K562 (cell line): ENCODE measurements around the gene EPB41L1. TPM values are rescaled to one million over a fixed set of nuclear protein-coding genes. Genes with fewer than 3 reads are reported as not detected.

Source experiments
- ATAC-seq: fragments of 200-7000 bp; cut with Tn5 transposase; 3 replicates; pipeline ENCODE4 v1.9.1; 2020; ENCODE audit warnings: moderate library complexity
- BruUV-seq: library from RNA; stranded (reverse); fragments of 400-500 nt; replicated peaks from 2 replicates; lab custom pipeline; 2021; lab: Mats Ljungman, UMichigan
- CTCF ChIA-PET: fragments of 300-600 bp; formaldehyde crosslinking; extraction: SDS; loops from one replicate; lab custom pipeline; 2021; ENCODE audit warnings: low intra/inter-chr PET ratio; lab: Yijun Ruan, JAX
- POLR2A ChIA-PET: fragments of 300-600, 350-650 bp; sonication (Branson Sonifier 250); formaldehyde crosslinking; extraction: SDS; loops from one replicate; lab custom pipeline; 2021; ENCODE audit warnings: antibody characterized with exemption, inconsistent platforms; lab: Yijun Ruan, JAX
- DNase-seq, 4 experiments: peaks; one replicate each; pipeline versions ENCODE4 v3.0.0 to v3.0.0-alpha.2; 2011 to 2018; ENCODE audit warnings: low spot score in 3 of 4, mixed read lengths in 3 of 4; ENCODE audit errors: extremely low read depth in 1 of 4
- FAIRE-seq: peaks from 2 replicates; lab custom pipeline; 2011; peaks lifted over from hg19 to GRCh38; lab: Jason Lieb, UNC
- H2AFZ ChIP-seq: 2 replicates; pipeline ENCODE4 v1.6.0; 2011; ENCODE audit warnings: low read depth, low read length, control low read depth, inconsistent platforms
- H3K27ac ChIP-seq: fragments of 200-600 bp; 3 replicates; pipeline ENCODE4 v1.8.0; 2011; ENCODE audit warnings: low read depth, mild to moderate bottlenecking, control low read depth, inconsistent platforms, low read length, moderate library complexity, mixed read lengths; ENCODE audit errors: extremely low read depth
- H3K27me3 ChIP-seq, 2 experiments: fragments of 300-600 bp in 1 of 2; 2 replicates in 1 of 2; 3 replicates in 1 of 2; pipeline versions ENCODE4 v1.6.0 to v1.8.0; 2011; ENCODE audit warnings: inconsistent platforms in 2 of 2, low read length in 2 of 2, mild to moderate bottlenecking in 1 of 2, mixed read lengths in 1 of 2, moderate library complexity in 1 of 2; ENCODE audit not compliant: control insufficient read depth in 2 of 2, insufficient read depth in 2 of 2
- H3K36me3 ChIP-seq: fragments of 300-600 bp; 3 replicates; pipeline ENCODE4 v1.8.0; 2011; ENCODE audit warnings: mild to moderate bottlenecking, low read length, inconsistent platforms; ENCODE audit not compliant: control insufficient read depth, insufficient read depth
- H3K4me1 ChIP-seq, 2 experiments: fragments of 200-600 bp in 1 of 2; replicated peaks in 1 of 2; 2 replicates in 1 of 2; 3 replicates in 1 of 2; pipeline versions ENCODE4 v1.5.1 to v1.8.0; 2011; ENCODE audit warnings: inconsistent platforms in 2 of 2, low read length in 2 of 2, mild to moderate bottlenecking in 1 of 2, mixed read lengths in 1 of 2, moderate library complexity in 1 of 2; ENCODE audit not compliant: control insufficient read depth in 2 of 2, insufficient read depth in 2 of 2
- H3K4me2 ChIP-seq: 2 replicates; pipeline ENCODE4 v1.6.1; 2011; ENCODE audit warnings: low read length, control low read depth, inconsistent platforms, mixed read lengths; ENCODE audit not compliant: insufficient read depth
- H3K4me3 ChIP-seq: fragments of 200-600 bp; sonication (generic), shearing (Covaris generic); 2 replicates; pipeline ENCODE4 v1.5.1; 2016; ENCODE audit warnings: control low read depth, inconsistent platforms
- H3K79me2 ChIP-seq: fragments of 200-600 bp; 3 replicates; pipeline ENCODE4 v1.8.0; 2011; ENCODE audit warnings: low read length, inconsistent platforms; ENCODE audit not compliant: control insufficient read depth, insufficient read depth
- H3K9ac ChIP-seq, 2 experiments: 2 replicates each; pipeline versions ENCODE4 v1.6.0 to v1.6.1; 2011; ENCODE audit warnings: low read depth in 2 of 2, low read length in 2 of 2, control low read depth in 1 of 2, inconsistent platforms in 1 of 2, mild to moderate bottlenecking in 1 of 2, mixed read lengths in 1 of 2; ENCODE audit not compliant: insufficient read depth in 1 of 2
- H3K9me1 ChIP-seq: one replicate; pipeline ENCODE4 v1.6.0; 2011; ENCODE audit warnings: inconsistent platforms, mild to moderate bottlenecking, low read length, moderate library complexity; ENCODE audit not compliant: control insufficient read depth, insufficient read depth
- H3K9me3 ChIP-seq: replicated peaks from 2 replicates; pipeline ENCODE4 v1.5.1; 2011; ENCODE audit warnings: low read depth, low read length, inconsistent platforms; ENCODE audit not compliant: control insufficient read depth, insufficient read depth
- H4K20me1 ChIP-seq: replicated peaks from 2 replicates; pipeline ENCODE4 v1.6.1; 2011; ENCODE audit warnings: low read length, inconsistent platforms, mixed read lengths; ENCODE audit not compliant: control insufficient read depth, insufficient read depth
- ELF1 ChIP-seq: fragments of 200-800 bp; sonication (Bioruptor generic); IDR thresholded peaks from 2 replicates; pipeline ENCODE4 v1.6.1; 2016; ENCODE audit warnings: missing genetic modification characterization, missing compliant biosample characterization
- HDAC1 ChIP-seq, 2 experiments: fragments of 450-650 bp; IDR thresholded peaks; 2 replicates each; pipeline ENCODE4 v1.6.1; 2016 to 2017; ENCODE audit warnings: inconsistent platforms in 1 of 2, mild to moderate bottlenecking in 1 of 2, moderate library complexity in 1 of 2
- MXD1 ChIP-seq: fragments of 250-450 bp; sonication (Bioruptor Pico); IDR thresholded peaks from 2 replicates; pipeline ENCODE4 v1.8.0; 2021; ENCODE audit warnings: borderline replicate concordance, mild to moderate bottlenecking, moderate library complexity; ENCODE audit not compliant: poor library complexity, severe bottlenecking
- RBM34 ChIP-seq: fragments of 200-400 bp; formaldehyde crosslinking; IDR thresholded peaks from 2 replicates; pipeline ENCODE4 v1.6.1; 2018; ENCODE audit warnings: low read length, borderline replicate concordance; ENCODE audit not compliant: insufficient read depth
- SPI1 ChIP-seq: IDR thresholded peaks from 2 replicates; pipeline ENCODE4 v1.6.1; 2011; ENCODE audit warnings: low read depth, low read length, control low read depth, borderline replicate concordance
- SREBF1 ChIP-seq: fragments of 150-350 bp; IDR thresholded peaks from 2 replicates; pipeline ENCODE4 v1.6.1; 2014; ENCODE audit warnings: antibody characterized with exemption, low read depth, low read length, borderline replicate concordance
- USF1 ChIP-seq: sonication (generic); formaldehyde crosslinking; IDR thresholded peaks from 2 replicates; pipeline ENCODE4 v1.9.0; 2022; ENCODE audit warnings: mild to moderate bottlenecking, missing genetic modification reagents
- WGBS: fragments of 100-300 bp; shearing (Covaris generic); methylation state at CpG from one replicate; pipeline ENCODE4 v1.1.6; 2016; ENCODE audit warnings: low coverage, mixed read lengths; ENCODE audit not compliant: insufficient coverage; ENCODE audit errors: missing lambda C conversion rate; 5-methylcytosine and 5-hydroxymethylcytosine counted together
- in situ Hi-C: fragments of 300-500 bp; cut with MboI; formaldehyde crosslinking; loops from 4 replicates; pipeline ENCODE4 v1.15.0; 2018; ENCODE audit warnings: inconsistent platforms, mixed read lengths
- intact Hi-C: fragments of 100-400 bp; cut with micrococcal nuclease; formaldehyde crosslinking; loops from 2 replicates; pipeline ENCODE4 v1.14.2; 2022
- polyA plus RNA-seq, 8 experiments: library from polyadenylated mRNA; depleted of rRNA in 4 of 8; stranded (reverse) in 5 of 8; unstranded in 3 of 8; fragments of >200 nt; fragmentation: Nextera tagmentation in 2 of 8; fragmentation: Illumina TruSeq in 1 of 8; extraction: Ambion mirVana in 2 of 8; extraction: Trizol in 1 of 8; gene quantifications; 2 replicates each; pipeline versions ENCODE4 v1.2.1 to v1.2.3, GENCODE V29; 2011 to 2014; ENCODE audit warnings: inconsistent platforms in 1 of 8, missing spikeins in 1 of 8
- total RNA-seq, 7 experiments: library from RNA; depleted of rRNA in 6 of 7; stranded (reverse); fragments of >200 nt in 6 of 7; fragmentation: Illumina TruSeq in 2 of 7; extraction: Trizol in 2 of 7; gene quantifications; 2 replicates each; pipeline versions ENCODE4 v1.2.1 to v1.2.3, GENCODE V29; 2011 to 2021; ENCODE audit warnings: low replicate concordance in 1 of 7
- TF ChIP-seq, protein P1 (sequence below): sonication (generic); formaldehyde crosslinking; IDR thresholded peaks from 2 replicates; pipeline ENCODE4 v1.5.0; 2020; ENCODE audit warnings: missing genetic modification reagents
- TF ChIP-seq, protein P2 (sequence below): fragments of 450-650 bp; formaldehyde crosslinking; IDR thresholded peaks from 2 replicates; pipeline ENCODE4 v1.4.0; 2020; ENCODE audit warnings: mild to moderate bottlenecking, mixed read lengths

EPB41L1 gene
- total and polyA plus RNA-seq, 9 of the 15 experiments (the other 6 are each of a cell fraction or from before 2014, with no cell fraction given), result 0.11 to 4.3 (median 1.3) TPM

GRCh38 chr20:36173451-36173933 is 19.0 kb downstream of the EPB41L1 start:
- ChIA-PET POLR2A (interaction anchor here (0.6 to 1.1 kb wide), 3 partner anchors 16 to 589 kb away, joined by 3 read pairs; no protein-coding TSS in a partner anchor), CTCF (no interaction called here)
- FAIRE-seq (peak; percentile 35), DNase-seq (peak; percentile 29 to 49 (median 42)), ATAC-seq (peak; percentile 53)
- 14% methylated on average over 11 of the region's 11 CpGs for WGBS
- H3K9me3 ChIP-seq, result no peaks in the 10 kb centered on the region
- H3K4me1 ChIP-seq, result peaks cover 0 to 12% of the 10 kb centered on the region in 2 experiments; a peak in 3 of 5 replicates
- H3K4me3 ChIP-seq, result no peak overlapping the region
- no peak overlapping the region for H3K4me2 ChIP-seq
- peak overlapping the region; percentile 63; the same call in 1 of the 2 replicates for H2AFZ ChIP-seq
- in situ Hi-C loops, result no loop called here
- no peaks in the 10 kb centered on the region for H3K36me3 ChIP-seq
- H3K27me3 ChIP-seq, result no peaks in the 10 kb centered on the region
- no TSS peak for BruUV-seq
- H3K9me1 ChIP-seq, result peaks cover 3% of the 10 kb centered on the region
- no peaks in the 10 kb centered on the region for H3K79me2 ChIP-seq
- H3K9ac ChIP-seq, result peak overlapping the region in 1 of 2 experiments; percentile 64; a peak in 1 of 4 replicates
- H3K27ac ChIP-seq, result no peak overlapping the region
- no peaks in the 10 kb centered on the region for H4K20me1 ChIP-seq
- intact Hi-C loops, result no loop called here
- TF ChIP-seq SPI1 (peak; percentile 66; the same call in 1 of the 2 replicates), HDAC1 (IDR thresholded peaks at IDR 0.05) (peak in 1 of 2 experiments; percentile 51; a peak in 1 of 4 replicates), MXD1 (no peak), ELF1 (no peak), USF1 (peak; percentile 71), RBM34 (no peak), SREBF1 (no peak)
- TF ChIP-seq, protein P1, sequence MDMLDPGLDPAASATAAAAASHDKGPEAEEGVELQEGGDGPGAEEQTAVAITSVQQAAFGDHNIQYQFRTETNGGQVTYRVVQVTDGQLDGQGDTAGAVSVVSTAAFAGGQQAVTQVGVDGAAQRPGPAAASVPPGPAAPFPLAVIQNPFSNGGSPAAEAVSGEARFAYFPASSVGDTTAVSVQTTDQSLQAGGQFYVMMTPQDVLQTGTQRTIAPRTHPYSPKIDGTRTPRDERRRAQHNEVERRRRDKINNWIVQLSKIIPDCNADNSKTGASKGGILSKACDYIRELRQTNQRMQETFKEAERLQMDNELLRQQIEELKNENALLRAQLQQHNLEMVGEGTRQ (CRISPR knock-in tag), result peak; percentile 55
- TF ChIP-seq, protein P2, sequence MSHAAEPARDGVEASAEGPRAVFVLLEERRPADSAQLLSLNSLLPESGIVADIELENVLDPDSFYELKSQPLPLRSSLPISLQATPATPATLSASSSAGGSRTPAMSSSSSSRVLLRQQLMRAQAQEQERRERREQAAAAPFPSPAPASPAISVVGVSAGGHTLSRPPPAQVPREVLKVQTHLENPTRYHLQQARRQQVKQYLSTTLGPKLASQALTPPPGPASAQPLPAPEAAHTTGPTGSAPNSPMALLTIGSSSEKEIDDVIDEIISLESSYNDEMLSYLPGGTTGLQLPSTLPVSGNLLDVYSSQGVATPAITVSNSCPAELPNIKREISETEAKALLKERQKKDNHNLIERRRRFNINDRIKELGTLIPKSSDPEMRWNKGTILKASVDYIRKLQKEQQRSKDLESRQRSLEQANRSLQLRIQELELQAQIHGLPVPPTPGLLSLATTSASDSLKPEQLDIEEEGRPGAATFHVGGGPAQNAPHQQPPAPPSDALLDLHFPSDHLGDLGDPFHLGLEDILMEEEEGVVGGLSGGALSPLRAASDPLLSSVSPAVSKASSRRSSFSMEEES (CRISPR knock-in tag), result peak; percentile 83
